ENCODE measurements around the gene EGFL8. TPM values are rescaled to one million over a fixed set of nuclear protein-coding genes. Genes with fewer than 3 reads are reported as not detected.
A peak's percentile ranks its signal among the peaks of the same experiment; 100 is the strongest.

EGFL8 gene
- total and polyA plus RNA-seq, 9 of the 15 experiments (the other 6 are each of a cell fraction or from before 2014, with no cell fraction given) = 2.2 to 47.4 (median 14.2) TPM

- TF ChIP-seq HMGXB4 (CRISPR knock-in tag; IDR thresholded peaks at IDR 0.05) (no peak), HCFC1 (IDR thresholded peaks at IDR 0.05; ENCODE audit: low read depth, low read length) (no peak), NCOA6 (IDR thresholded peaks at IDR 0.05) (no peak), ZNF3 (CRISPR knock-in tag; IDR thresholded peaks at IDR 0.05) (no peak), SIN3B (IDR thresholded peaks at IDR 0.05; ENCODE audit: low read depth) (peak; percentile 34; the same call in 1 of the 2 replicates), ZNF77 (CRISPR knock-in tag; IDR thresholded peaks at IDR 0.05) (no peak), ZNF311 (CRISPR knock-in tag; IDR thresholded peaks at IDR 0.05) (no peak), TAF1 (IDR thresholded peaks at IDR 0.05; ENCODE audit: control insufficient read depth, extremely low read depth, insufficient read depth, low read length, severe bottlenecking) (peak; percentile 33), CBFA2T3 (IDR thresholded peaks at IDR 0.05) (0 out of 2 replicates have a peak, but pooled peaks have one; percentile 14), KLF13 (tag; IDR thresholded peaks at IDR 0.05; ENCODE audit: borderline replicate concordance, low read depth) (no peak), TOE1 (IDR thresholded peaks at IDR 0.05; ENCODE audit: borderline replicate concordance) (peak; percentile 89), TOE1 (CRISPR knock-in tag; IDR thresholded peaks at IDR 0.05; ENCODE audit: borderline replicate concordance, low read depth) (no peak), FIP1L1 (IDR thresholded peaks at IDR 0.05; ENCODE audit: low read depth, low read length, poor library complexity, severe bottlenecking) (no peak), MEF2D (tag; conservative IDR thresholded peaks at IDR 0.05; ENCODE audit: low read depth) (no peak), NKRF (IDR thresholded peaks at IDR 0.05; ENCODE audit: borderline replicate concordance) (no peak), NR1H2 (CRISPR knock-in tag; IDR thresholded peaks at IDR 0.05) (no peak), ZNF239 (CRISPR knock-in tag; IDR thresholded peaks at IDR 0.05) (no peak), ZBTB17 (CRISPR knock-in tag; IDR thresholded peaks at IDR 0.05) (no peak), ZNF551 (CRISPR knock-in tag; IDR thresholded peaks at IDR 0.05) (no peak), MED1 (CRISPR knock-in tag; IDR thresholded peaks at IDR 0.05; ENCODE audit: borderline replicate concordance) (no peak), PHF21A (IDR thresholded peaks at IDR 0.05; ENCODE audit: borderline replicate concordance, low read depth) (0 out of 2 replicates have a peak, but pooled peaks have one; percentile 21), MAFK (IDR thresholded peaks at IDR 0.05; ENCODE audit: low read length) (no peak), ZNF584 (CRISPR knock-in tag; IDR thresholded peaks at IDR 0.05; ENCODE audit: low read depth) (no peak), TCFL5 (CRISPR knock-in tag; conservative IDR thresholded peaks at IDR 0.05) (no peak), CCNT2 (IDR thresholded peaks at IDR 0.05; ENCODE audit: borderline replicate concordance, extremely low read depth, insufficient read length, low read depth, low read length) (no peak), HEY1 (CRISPR knock-in tag; IDR thresholded peaks at IDR 0.05; ENCODE audit: borderline replicate concordance) (no peak)
Observed at GRCh38 chr6:32190054-32190851, 25.9 kb downstream of the EGFL8 start, which contains the start of gene PBX2 (continued).

All from K562 (cell line).